Panc1 (cell line): ENCODE measurements around the gene TMEM154. TPM values are rescaled to one million over a fixed set of nuclear protein-coding genes. Genes with fewer than 3 reads are reported as not detected.

ENCODE experiments used
- ATAC-seq: fragments of 200-7000 bp; cut with Tn5 transposase; 2 replicates; pipeline ENCODE4 v1.9.1; 2020; ENCODE audit warnings: mild to moderate bottlenecking, moderate library complexity
- BruUV-seq: library from RNA; stranded (reverse); fragments of 400-500 nt; replicated peaks from 2 replicates; lab custom pipeline; 2021; lab: Mats Ljungman, UMichigan
- CTCF ChIA-PET: fragments of 300-600 bp; sonication (Branson Sonifier 250); formaldehyde crosslinking; loops from one replicate; lab custom pipeline; 2022; ENCODE audit warnings: antibody characterized with exemption; lab: Charles Lee
- POLR2A ChIA-PET: fragments of 300-600 bp; sonication (Branson Sonifier 250); formaldehyde crosslinking; loops from one replicate; lab custom pipeline; 2022; ENCODE audit warnings: antibody characterized with exemption; lab: Charles Lee
- DNase-seq: peaks from one replicate; pipeline ENCODE4 v3.0.0-alpha.2; 2010; ENCODE audit warnings: low read depth, low spot score
- H3K27ac ChIP-seq: 2 replicates; pipeline ENCODE4 v1.5.1; 2011; ENCODE audit warnings: mild to moderate bottlenecking, low read length, inconsistent platforms
- H3K27me3 ChIP-seq: fragments of 200-500 bp; sonication (Bioruptor generic); 2 replicates; pipeline ENCODE4 v1.6.0; 2014; ENCODE audit warnings: low read length, inconsistent platforms; ENCODE audit not compliant: control insufficient read depth, insufficient read depth
- H3K36me3 ChIP-seq: fragments of 200-500 bp; sonication (Bioruptor generic); 2 replicates; pipeline ENCODE4 v1.5.1; 2014; ENCODE audit warnings: inconsistent platforms, mild to moderate bottlenecking, low read length, moderate library complexity; ENCODE audit not compliant: control insufficient read depth, insufficient read depth
- H3K4me1 ChIP-seq: 2 replicates; pipeline ENCODE4 v1.5.1; 2011; ENCODE audit warnings: inconsistent platforms, mild to moderate bottlenecking, low read length, moderate library complexity; ENCODE audit not compliant: control insufficient read depth, insufficient read depth
- H3K4me3 ChIP-seq, 2 experiments: 2 replicates each; pipeline ENCODE4 v1.5.1; 2011 to 2012; ENCODE audit warnings: low read depth in 2 of 2, low read length in 2 of 2, mild to moderate bottlenecking in 2 of 2, inconsistent platforms in 1 of 2, moderate library complexity in 1 of 2
- H3K9me3 ChIP-seq: fragments of 200-500 bp; sonication (Bioruptor generic); 2 replicates; pipeline ENCODE4 v1.5.1; 2014; ENCODE audit warnings: low read depth, mild to moderate bottlenecking, inconsistent platforms, low read length, moderate library complexity; ENCODE audit not compliant: control insufficient read depth, insufficient read depth
- CTCF ChIP-seq: fragments of 450-650 bp; IDR thresholded peaks from 2 replicates; pipeline ENCODE4 v1.5.1; 2017; ENCODE audit warnings: mild to moderate bottlenecking
- POLR2AphosphoS5 ChIP-seq: IDR thresholded peaks from 2 replicates; pipeline ENCODE4 v1.6.1; 2012; ENCODE audit warnings: mild to moderate bottlenecking, low read depth, low read length, moderate library complexity
- REST ChIP-seq, 2 experiments: IDR thresholded peaks; 2 replicates each; pipeline ENCODE4 v1.6.1; 2011 to 2012; ENCODE audit warnings: low read depth in 2 of 2, control low read depth in 1 of 2, low read length in 1 of 2, mild to moderate bottlenecking in 1 of 2, moderate library complexity in 1 of 2; ENCODE audit not compliant: insufficient read depth in 1 of 2
- SIN3A ChIP-seq: IDR thresholded peaks from 2 replicates; pipeline ENCODE4 v1.6.1; 2012; ENCODE audit warnings: low read depth, mild to moderate bottlenecking, low read length, moderate library complexity, borderline replicate concordance; ENCODE audit not compliant: insufficient read depth
- TCF7L2 ChIP-seq: IDR thresholded peaks from 2 replicates; pipeline ENCODE4 v1.6.1; 2011; ENCODE audit warnings: mild to moderate bottlenecking, low read depth, low read length, inconsistent platforms
- in situ Hi-C: cut with HindIII; loops from 2 replicates; pipeline ENCODE4 v1.10.0; 2016; ENCODE audit warnings: low sequenced_read_pairs, low pct_unique_long_range_greater_than_20kb
- intact Hi-C: fragments of 100-400 bp; cut with micrococcal nuclease; formaldehyde crosslinking; loops from one replicate; pipeline ENCODE4 v1.10.0; 2022; ENCODE audit not compliant: unreplicated experiment
- total RNA-seq: library from RNA; stranded (reverse); gene quantifications from one replicate; pipeline ENCODE4 v1.2.1, GENCODE V29; 2021; ENCODE audit not compliant: unreplicated experiment

Gene TMEM154
- total RNA-seq, 1 experiment from 2014 or later = 0.15 TPM

GRCh38 chr4:152635851-152636250 lies 43.9 kb downstream of the TMEM154 start:
- ChIA-PET CTCF (no interaction called here), POLR2A (no interaction called here)
- no peaks in the 10 kb centered on the region; the same call in 1 of the 2 replicates for H3K4me1 ChIP-seq
- DNase-seq = no peak
- in situ Hi-C loops (no loop called here), intact Hi-C loops (no loop called here)
- ATAC-seq = no peak
- no peak overlapping the region for H3K27ac ChIP-seq
- no peaks in the 10 kb centered on the region for H3K9me3 ChIP-seq
- no TSS peak for BruUV-seq
- H3K36me3 ChIP-seq = no peaks in the 10 kb centered on the region
- H3K4me3 ChIP-seq = no peak overlapping the region
- TF ChIP-seq REST (IDR thresholded peaks at IDR 0.05; ENCODE audit: insufficient read depth in 1 of 2, low read depth in 2 of 2, low read length in 1 of 2) = no peak
- no peak for TF ChIP-seq POLR2AphosphoS5
- no peak for TF ChIP-seq TCF7L2
- TF ChIP-seq SIN3A = no peak
- no peak for TF ChIP-seq CTCF
- no peaks in the 10 kb centered on the region for H3K27me3 ChIP-seq

GRCh38 chr4:152634110-152634760 lies 45.6 kb downstream of the TMEM154 start:
- DNase-seq (no peak), ATAC-seq (no peak)
- TF ChIP-seq POLR2AphosphoS5 (no peak), TCF7L2 (no peak), SIN3A (no peak), CTCF (no peak), REST (IDR thresholded peaks at IDR 0.05; ENCODE audit: insufficient read depth in 1 of 2, low read depth in 2 of 2, low read length in 1 of 2) (no peak)
- no peak overlapping the region for H3K27ac ChIP-seq
- H3K4me3 ChIP-seq = no peak overlapping the region
- no peaks in the 10 kb centered on the region for H3K4me1 ChIP-seq
- intact Hi-C loops = no loop called here
- CTCF ChIA-PET = no interaction called here
- BruUV-seq = no TSS peak
- H3K9me3 ChIP-seq = no peaks in the 10 kb centered on the region
- H3K36me3 ChIP-seq = no peaks in the 10 kb centered on the region
- in situ Hi-C loops = no loop called here
- H3K27me3 ChIP-seq = no peaks in the 10 kb centered on the region
- POLR2A ChIA-PET = no interaction called here
